HG02623 (cell line): Measurements from ENCODE around the gene FHIT.
"Not testable (repeated sequence)": the region's sequence is repeated elsewhere in the genome, so short reads cannot be mapped to it uniquely, and the experiment has no call there.

Experiments
- ATAC-seq: cut with Tn5 transposase; IDR thresholded peaks from one replicate; pipeline ENCODE4 v1.9.1; 2021; ENCODE audit warnings: moderate library complexity; ENCODE audit not compliant: unreplicated experiment

The FHIT gene

DNA sequence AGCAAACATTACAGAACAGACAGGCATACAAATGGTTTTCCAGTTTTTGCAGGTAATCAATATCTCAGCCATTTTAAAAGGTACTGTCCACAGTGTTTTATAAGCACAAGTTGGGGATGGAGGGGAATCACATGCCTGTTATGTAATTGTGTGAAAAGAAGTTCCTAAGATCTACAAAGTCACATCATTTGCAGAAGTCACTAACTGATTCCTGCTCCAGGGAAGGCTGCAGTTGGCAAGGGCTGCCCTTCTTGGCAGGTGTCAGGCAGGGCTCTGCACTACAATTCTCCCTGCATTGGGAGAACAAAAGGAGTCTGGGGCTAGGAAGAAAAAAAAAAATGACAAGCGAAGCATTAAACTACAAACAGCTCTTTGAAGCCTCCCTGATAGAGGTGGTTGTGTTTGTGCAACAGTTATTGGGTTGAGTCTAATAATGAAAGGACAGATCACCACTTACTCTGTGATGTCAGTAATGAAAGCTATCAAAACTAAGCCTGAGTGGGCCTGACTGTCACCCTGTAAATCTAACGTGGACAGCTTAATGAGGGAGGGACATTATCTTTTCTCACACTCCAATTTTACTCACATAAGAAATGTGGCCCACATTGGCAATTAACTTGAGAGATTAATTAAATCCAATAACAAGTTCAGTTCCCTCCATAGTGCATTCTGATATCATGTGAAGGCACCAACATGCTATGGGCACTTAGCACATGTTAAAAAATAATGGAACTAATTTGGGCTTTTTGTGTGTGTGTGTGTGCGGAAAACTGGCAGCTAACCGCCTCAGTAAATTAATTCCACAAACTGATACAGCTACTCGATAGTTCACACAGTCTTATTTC, 242.9 kb downstream of the FHIT start:
- no peak for ATAC-seq

DNA sequence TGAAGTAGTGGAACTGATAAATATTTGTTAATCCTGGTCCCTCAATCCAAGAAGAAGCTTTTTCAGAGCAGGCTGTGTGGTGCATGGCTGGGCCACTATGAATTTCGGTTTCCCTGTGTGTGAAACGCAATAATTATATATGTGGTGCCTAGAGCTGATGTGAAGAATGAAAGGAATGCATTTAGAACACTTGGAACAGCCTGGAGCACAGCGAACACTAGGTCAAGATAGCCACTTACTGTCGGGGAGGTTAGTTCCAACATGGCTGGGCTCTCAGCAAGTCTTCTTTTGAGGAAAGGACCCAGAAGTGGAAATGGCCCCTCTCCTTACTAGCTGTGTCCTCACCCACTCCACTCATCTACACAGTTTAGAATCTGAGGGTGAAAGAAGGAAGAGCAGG, 245.7 kb downstream of the FHIT start:
- ATAC-seq, result no peak

DNA sequence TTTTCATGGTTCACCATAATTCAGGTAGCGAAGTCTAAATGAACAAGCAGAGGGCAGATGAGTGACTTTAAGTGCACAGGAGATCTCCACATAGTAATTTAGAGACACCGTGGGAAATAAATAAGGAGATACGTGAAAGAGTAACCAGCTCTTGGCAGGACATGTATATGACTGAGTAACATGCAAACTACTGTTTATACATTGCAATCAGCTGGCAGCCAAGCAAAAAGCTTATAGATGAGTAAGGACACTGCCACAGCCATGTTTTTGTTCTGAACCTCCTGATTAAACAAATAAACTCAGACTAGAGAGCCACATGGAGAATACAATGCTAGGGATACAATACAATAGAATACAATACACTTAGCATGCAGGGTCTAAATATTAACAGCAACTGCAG, 252.4 kb downstream of the FHIT start:
- ATAC-seq, result no peak

DNA sequence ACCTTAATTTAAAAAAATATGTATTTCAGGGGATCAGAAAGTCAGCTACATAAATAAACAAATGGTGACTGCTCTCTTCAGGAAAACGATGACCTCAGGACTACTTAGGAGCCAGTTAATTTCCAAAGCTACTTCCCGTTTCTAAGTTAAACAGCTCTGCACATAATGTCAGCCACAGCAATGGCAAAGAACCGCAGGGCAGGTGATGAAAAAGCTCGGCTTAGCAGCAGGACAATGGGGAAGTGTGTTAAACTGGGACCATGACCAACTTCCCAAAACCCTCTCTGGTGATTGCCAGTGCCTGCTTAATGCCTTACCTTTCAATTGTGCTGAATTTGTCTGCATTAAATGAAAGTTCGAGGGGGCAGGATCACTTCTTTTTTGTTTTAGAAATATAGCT, 258.9 kb downstream of the FHIT start:
- no peak for ATAC-seq

DNA sequence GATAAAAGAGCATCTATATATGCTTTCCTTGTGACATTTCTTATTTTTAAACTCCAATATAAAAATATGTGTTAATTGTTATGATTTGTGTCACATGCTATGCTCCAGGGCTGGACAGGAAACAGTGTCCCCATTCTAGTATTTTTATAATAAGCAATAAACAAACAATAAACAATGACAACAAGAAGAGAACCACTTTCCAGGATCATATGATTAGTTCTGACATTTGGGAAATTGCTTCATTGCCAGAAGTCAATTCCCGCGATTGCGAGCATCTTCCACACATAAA, 260.9 kb downstream of the FHIT start:
- ATAC-seq, result no peak

DNA sequence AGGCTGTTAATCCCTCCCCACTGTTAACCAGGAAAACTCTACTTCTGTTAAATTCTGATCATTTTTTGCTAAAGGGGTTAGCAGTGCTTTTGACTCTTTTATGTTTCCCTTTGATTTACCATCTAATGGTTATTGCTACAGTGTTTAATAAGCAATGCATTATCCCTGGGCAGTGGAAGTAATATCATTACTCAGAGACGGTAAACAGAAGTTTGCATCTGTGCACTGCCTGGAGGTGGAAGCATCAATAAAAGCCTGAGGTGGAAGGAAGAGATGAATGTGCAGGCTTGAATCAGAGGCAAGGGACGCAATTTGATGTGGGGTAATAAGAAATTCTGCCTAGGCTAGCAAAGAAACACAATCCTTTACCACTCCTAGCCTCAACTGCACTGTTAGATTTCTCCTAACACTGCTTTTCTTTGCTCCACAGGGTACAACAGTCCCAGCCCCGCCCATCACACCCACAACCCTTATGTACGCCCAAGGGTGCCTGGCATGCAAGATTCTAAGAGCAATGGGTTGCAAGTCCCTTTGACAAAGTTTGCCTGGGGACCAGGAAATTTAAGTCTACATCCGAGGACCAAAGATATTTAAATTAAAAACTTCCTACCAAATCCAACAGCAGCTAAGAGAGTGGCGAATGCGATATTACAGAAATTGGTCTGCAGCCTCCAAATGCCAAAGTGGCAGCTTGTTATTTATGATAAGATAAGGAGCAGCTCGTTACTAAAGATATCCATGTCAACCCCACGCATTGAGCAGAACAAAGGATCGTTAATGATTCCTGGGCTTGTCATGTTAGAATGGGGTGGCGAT, 261.4 kb downstream of the FHIT start:
- ATAC-seq, result no peak

DNA sequence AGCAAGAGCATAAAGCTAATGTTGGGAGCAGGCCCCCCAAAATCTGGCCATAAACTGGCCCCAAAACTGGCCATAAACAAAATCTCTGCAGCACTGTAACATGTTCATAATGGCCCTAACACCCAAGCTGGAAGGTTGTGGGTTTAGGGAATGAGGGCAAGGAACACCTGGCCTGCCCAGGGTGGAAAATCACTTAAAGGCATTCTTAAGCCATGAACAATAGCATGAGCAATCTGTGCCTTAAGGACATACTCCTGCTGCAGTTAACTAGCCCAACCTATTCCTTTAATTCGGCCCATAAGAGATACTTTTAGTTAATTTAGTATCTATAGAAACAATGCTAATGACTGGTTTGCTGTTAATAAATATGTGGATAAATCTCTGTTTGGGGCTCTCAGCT, 264.1 kb downstream of the FHIT start:
- not testable (repeated sequence) for ATAC-seq

DNA sequence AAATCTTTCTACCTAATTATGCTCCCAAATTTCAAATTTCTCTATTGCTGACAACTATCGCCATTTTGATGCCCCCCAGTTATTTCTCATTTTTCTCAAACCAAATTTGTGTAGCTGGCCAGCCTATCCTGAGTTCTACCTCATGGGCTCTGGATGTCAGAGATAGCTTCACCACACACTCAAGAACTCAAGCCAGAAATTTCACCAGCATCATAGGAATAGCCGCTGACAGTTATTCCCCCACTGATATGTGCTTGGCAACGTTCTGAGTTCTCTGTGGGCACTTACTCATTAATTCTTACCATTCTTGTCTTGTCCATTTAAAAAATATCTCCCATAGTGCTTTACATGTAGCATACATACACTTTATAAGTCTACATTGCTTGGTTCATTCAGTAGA, 264.7 kb downstream of the FHIT start:
- ATAC-seq, result no peak

DNA sequence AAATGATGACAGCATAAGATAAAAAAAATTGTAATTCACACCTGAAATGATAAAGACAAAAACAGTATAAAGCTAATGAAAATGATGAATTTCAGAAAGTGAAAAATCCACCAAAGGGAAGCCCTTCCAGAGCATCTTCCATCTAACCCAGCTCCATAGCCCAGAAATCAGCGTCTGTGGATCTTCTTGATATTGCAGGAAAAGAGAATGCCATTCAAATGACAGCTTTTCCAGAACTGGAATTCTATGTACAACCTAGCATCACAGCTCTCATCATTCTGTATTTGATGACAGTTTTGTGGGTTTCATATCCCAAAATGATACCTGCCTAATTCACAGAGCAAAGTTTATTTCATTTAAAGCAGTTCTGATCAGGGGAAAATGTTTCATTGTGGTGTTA, 267.3 kb downstream of the FHIT start:
- no peak for ATAC-seq

DNA sequence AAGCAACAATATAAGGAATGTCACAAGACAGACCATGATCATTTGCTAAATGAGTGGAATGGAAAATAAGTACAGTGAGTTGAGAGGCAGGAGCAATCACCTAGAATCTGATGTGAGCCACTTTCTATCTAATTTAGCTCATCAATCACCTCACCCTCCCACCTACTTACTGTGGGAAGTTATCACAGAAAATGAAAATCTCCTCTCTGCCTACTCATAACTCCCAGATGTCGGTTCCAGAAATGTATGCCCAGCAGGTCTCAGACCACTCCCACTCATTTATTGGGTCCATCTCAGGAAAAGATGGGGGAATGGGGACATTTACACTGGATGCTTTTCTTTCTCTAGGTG, 270.9 kb downstream of the FHIT start:
- no peak for ATAC-seq

DNA sequence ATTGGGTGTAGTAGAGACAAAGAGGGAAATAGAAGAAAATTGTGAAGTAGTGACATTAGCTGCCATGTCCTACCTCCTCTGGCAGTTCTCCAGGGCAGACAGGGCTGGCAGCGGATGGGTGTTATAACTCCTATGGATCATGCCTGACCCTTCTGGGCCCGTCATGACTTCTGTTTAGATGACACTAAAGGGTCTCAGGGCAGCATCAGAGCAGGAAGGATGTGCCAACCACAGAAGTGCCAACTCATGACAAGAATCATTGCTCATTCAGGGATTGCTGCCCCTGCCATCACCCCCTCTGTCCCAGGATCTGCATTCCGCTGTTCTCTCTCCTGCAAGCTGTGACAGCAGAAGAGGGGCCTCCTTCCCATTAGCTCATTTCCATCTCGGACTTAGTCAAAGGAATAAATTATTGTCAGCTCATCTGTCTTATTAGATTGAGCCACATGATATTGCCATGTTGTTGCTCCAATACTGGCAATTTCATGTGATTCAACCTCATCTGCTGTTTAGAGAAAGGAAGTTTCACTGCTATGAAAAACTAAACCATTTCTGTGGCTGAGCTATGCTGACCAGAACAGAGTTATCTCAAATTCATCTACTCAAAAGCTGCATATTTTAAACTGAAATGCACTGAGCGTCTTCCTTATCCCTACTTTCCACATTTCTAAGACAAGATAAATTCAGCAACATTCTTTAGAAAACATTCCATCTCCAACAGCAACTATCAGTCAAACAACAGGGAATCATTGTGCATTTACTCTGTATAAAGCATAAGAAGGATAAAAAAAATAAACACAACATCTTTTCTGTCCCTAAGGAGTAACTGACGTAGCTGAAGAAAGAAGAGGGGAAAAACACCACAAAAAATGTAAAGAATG, 271.6 kb downstream of the FHIT start:
- no peak for ATAC-seq

DNA sequence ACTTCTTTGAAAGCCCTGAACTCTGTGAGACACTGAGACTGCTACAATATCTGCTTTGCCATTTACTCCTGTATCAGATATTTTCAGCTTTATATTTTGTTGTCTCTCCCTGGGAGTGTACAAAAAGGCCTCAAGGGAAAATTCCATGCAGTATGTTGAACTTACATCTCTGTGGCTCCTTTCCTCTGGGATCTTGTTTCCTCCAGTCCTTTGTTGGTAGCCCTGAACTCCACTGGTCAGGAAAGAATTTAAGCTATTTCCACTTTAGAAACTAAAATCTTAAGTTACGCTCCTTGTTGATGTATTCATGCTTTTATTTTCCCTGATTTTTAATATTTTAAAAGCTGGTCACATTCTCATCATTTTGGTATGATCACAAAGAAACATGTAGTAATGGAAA, 277.9 kb downstream of the FHIT start:
- no peak for ATAC-seq

DNA sequence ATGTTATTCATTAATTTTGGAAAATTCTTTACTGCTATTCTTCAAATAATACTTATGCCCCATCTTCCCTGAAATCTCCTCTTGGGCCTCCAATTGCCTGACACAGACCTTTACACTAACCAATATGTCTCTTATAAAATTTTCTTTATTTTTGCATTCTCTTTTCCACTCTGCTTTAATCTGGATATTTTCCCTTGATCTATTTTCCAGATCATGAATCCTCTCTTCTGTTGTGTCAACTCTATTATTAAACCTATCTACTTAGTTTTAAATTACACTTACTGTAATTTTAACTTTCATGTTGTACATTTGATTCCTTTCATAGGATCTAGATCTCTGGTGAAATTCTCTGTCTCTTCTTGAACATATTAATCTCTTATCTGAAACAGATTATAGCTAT, 278.7 kb downstream of the FHIT start:
- ATAC-seq, result no peak

DNA sequence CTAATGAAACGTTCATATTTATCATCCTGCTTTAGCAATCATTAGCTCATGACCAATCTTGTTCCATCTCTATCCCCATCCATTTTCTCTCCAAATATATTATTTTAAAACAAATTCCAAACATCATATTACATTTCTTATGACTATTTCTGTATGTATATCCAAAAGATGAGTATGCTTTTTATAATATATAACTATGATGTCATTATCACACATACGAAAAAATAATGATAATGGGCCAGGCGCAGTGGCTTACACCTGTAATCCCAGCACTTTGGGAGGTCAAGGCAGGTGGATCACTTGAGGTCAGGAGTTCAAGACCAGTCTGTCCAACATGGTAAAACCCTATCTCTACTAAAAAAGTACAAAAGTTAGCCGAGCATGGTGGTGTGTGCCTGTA, 280.4 kb downstream of the FHIT start:
- ATAC-seq, result no peak

DNA sequence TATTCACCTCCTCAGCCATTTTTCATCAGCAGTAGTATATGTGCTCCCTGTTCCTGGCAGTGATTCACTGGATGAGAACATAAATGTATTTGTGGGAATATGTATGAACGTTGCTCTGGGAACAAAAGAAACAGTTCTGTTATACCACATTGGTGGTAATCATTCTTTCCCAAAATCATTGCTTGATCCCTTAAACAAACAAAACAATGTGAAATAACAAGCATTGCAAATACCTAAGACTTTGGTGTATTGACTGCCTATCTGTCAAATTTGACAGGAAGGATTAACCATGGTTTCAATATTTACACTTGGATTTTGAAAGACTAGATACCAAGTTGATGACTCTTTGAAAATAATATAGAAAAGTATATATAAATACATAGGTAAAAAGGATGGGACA, 284.1 kb downstream of the FHIT start:
- ATAC-seq, result no peak

DNA sequence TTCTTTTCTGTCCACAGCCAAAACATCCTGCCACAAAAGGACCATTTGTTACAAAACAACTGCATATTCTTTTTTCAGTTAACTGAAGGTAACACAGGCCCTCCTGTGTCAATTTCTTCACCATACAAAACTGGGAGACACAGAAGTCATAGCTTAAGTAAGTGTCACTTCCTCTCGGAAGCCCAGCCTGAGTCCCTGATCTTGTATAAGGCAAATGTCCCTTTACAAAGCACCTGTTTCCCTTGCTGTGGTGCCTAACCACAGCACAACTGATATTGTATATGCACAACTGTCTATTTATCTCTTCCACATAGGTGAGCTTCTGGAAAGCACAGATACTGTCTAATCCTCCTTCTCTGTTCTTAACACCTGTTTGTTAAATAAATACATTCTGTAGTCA, 293.7 kb downstream of the FHIT start:
- ATAC-seq, result no peak

DNA sequence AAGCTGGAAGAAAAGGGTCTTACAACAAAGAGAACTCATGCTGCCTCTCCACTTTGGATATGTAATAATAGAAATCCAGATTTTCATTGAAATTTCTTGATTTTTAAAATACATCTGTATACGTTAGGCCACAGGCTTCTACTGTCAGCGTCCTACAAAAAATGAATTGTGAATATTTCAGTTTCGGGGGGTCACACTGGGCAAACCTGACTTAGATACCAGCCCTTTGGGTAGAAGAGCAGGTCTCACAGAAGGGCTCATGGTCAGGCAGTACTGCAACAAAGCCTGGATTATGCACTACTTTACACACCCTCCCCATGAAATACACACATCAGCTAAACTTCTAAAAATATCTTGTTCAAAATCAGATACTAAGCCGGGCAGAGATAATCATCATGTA, 294.5 kb downstream of the FHIT start:
- no peak for ATAC-seq

DNA sequence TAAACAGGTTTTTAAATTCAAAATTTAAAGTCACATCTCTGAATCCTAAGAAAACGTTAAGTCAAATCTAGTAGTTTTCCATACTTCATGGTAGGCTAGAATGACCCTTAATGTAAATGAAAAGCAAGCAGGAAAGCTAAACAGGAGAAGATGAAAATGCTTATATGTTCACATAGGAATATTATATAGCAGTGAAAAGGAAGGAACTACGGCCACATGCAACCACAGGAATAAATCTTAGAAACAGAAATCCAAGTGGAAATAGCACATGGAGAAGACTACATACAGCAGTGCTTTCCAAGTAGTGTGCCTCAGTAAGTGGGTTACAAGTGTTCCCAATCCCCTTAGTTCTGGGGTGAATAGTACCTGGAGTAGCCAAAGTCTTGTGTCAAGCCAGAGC, 296.2 kb downstream of the FHIT start:
- no peak for ATAC-seq

DNA sequence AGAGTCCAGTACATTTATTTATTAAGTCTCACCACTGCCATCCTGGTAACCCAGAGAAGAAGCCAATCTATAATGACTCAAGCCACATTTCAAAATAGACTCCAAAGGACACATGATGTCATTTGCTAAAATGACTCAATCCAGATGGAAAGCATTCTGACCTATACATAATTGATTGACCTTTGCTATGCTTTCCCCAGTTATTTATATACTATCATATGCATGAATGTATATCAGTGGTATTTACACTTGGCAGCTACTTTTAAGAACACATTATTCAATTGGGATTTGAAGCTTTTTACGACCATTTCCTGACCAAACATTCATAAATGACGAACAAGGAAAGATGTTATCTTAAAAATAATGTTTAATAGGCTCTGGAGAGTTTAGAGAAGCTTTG, 297.2 kb downstream of the FHIT start:
- no peak for ATAC-seq

DNA sequence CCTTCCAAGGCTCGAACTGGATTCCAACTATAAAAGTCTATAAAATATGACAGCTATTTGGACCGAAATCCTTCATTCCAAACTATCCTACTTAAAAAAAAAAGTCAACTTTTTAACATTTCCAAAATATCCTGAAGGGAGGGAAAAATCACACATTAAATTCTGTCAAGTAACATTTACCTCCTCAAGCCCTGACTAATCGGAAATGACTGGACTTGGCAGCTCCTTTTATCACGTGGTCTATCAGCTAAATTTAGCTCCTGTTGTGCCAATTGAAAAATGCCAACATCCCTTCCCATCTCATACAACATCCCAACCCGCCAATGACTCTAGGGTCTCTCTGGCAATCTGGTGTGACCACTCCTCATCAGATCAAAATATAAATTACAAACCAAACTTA, 297.9 kb downstream of the FHIT start:
- no peak for ATAC-seq

DNA sequence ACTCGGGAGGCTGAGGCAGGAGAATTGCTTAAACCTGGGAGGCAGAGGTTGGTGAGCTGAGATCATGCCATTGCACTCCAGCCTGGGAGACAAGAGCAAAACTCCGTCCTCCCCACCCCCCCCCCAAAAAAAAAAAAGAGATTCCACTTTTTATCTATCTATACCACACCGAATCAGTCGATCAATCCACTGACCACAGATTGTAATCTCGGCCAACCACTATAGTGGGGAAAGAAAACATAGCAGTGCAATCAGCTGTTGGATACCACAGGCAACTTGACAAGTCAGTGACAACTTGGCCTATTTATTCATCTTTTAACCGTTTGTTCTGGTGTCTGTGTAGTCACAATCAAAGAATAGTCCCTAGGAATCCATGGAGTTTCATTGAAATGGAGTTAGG, 299.2 kb downstream of the FHIT start:
- ATAC-seq, result no peak

DNA sequence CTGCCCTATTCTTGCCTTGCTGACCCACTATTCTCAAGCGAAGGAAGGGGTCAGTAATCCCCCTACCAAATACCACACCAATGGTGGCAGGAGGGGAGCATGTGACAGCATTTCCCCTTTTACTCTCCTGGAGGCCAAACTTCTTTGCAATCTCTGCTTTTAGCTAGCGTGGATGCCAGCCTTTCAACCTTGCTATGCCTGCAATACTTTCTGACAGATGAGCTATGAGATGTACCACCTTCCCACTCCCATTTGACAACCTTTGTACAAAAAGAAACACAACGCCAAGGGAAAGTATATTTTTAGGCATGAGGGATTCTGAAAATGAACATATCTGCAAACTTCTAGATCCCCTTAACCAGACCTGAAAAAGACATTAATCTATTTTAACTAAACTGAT, 302.1 kb downstream of the FHIT start:
- no peak for ATAC-seq
